HG03457 (cell line): Measurements from ENCODE around the gene C2orf74.
"Not testable (repeated sequence)": the region's sequence is repeated elsewhere in the genome, so short reads cannot be mapped to it uniquely, and the experiment has no call there.

ENCODE experiments used
- ATAC-seq: cut with Tn5 transposase; IDR thresholded peaks from one replicate; pipeline ENCODE4 v1.9.1; 2021; ENCODE audit warnings: moderate number of reproducible peaks; ENCODE audit not compliant: unreplicated experiment

The C2orf74 gene

GRCh38 chr2:61172671-61173070 is 10.7 kb downstream of the C2orf74 start:
- ATAC-seq: no peak

GRCh38 chr2:61173116-61173515 is 11.1 kb downstream of the C2orf74 start:
- no peak for ATAC-seq

- no peak for ATAC-seq
These were observed 13.0 kb downstream of the C2orf74 start for GRCh38 chr2:61175036-61175435.

GRCh38 chr2:61176755-61177726 is 15.1 kb downstream of the C2orf74 start:
- peak; percentile 58 for ATAC-seq

- no peak for ATAC-seq
These were observed 15.9 kb downstream of the C2orf74 start for GRCh38 chr2:61177727-61178549.

- no peak for ATAC-seq
These were observed 16.9 kb downstream of the C2orf74 start for GRCh38 chr2:61178603-61179545.

- ATAC-seq: no peak
These were observed 18.0 kb downstream of the C2orf74 start for GRCh38 chr2:61179701-61180639.

- ATAC-seq: no peak
These were observed 18.7 kb downstream of the C2orf74 start for GRCh38 chr2:61180686-61181085.

GRCh38 chr2:61181382-61182058 is 19.5 kb downstream of the C2orf74 start:
- ATAC-seq: no peak

GRCh38 chr2:61182059-61182383 is 20.0 kb downstream of the C2orf74 start:
- ATAC-seq: no peak

GRCh38 chr2:61183795-61184194 is 21.8 kb downstream of the C2orf74 start:
- no peak for ATAC-seq

GRCh38 chr2:61184263-61184662 is 22.3 kb downstream of the C2orf74 start:
- ATAC-seq: no peak

- no peak for ATAC-seq
These were observed 23.3 kb downstream of the C2orf74 start for GRCh38 chr2:61185231-61185728.

- ATAC-seq: no peak
These were observed 25.1 kb downstream of the C2orf74 start for GRCh38 chr2:61187085-61187484.

GRCh38 chr2:61193670-61194561 is 31.9 kb downstream of the C2orf74 start:
- ATAC-seq: no peak

- not testable (repeated sequence) for ATAC-seq
These were observed 32.7 kb downstream of the C2orf74 start for GRCh38 chr2:61194646-61195045.

GRCh38 chr2:61196671-61197070 is 34.7 kb downstream of the C2orf74 start:
- ATAC-seq: no peak

- ATAC-seq: no peak
These were observed 43.1 kb downstream of the C2orf74 start for GRCh38 chr2:61205132-61205531.
